Activated CD4-positive, alpha-beta memory T cell treated with anti-CD3 and anti-CD28 coated beads for 36 hours (primary cell): ENCODE results near the gene TNFAIP8L3. TPM values are rescaled to one million over a fixed set of nuclear protein-coding genes. Genes with fewer than 3 reads are reported as not detected.

Source experiments
- CTCF ChIA-PET: fragments of 350-600 bp; sonication (Branson Sonifier 250); formaldehyde crosslinking; loops from one replicate; lab custom pipeline; 2021; ENCODE audit warnings: antibody characterized with exemption, inconsistent platforms; lab: Charles Lee
- POLR2A ChIA-PET: fragments of 350-600 bp; sonication (Branson Sonifier 250); formaldehyde crosslinking; loops from one replicate; lab custom pipeline; 2021; ENCODE audit warnings: antibody characterized with exemption; lab: Charles Lee
- DNase-seq: peaks from one replicate; pipeline ENCODE4 v3.0.0-alpha.2; 2020
- H3K27ac Mint-ChIP-seq: one replicate; pipeline ENCODE4 v1.8.0; 2021; ENCODE audit warnings: mixed read lengths
- H3K27me3 Mint-ChIP-seq: one replicate; pipeline ENCODE4 v1.8.0; 2021; ENCODE audit warnings: mixed read lengths
- H3K36me3 Mint-ChIP-seq: one replicate; pipeline ENCODE4 v1.8.0; 2021; ENCODE audit warnings: mixed read lengths
- H3K4me1 Mint-ChIP-seq: one replicate; pipeline ENCODE4 v1.8.0; 2021; ENCODE audit warnings: low read depth, mixed read lengths
- H3K4me3 Mint-ChIP-seq: one replicate; pipeline ENCODE4 v1.8.0; 2021; ENCODE audit warnings: mild to moderate bottlenecking, mixed read lengths
- H3K9me3 Mint-ChIP-seq: one replicate; pipeline ENCODE4 v1.8.0; 2021; ENCODE audit warnings: mixed read lengths
- intact Hi-C: fragments of 100-400 bp; cut with micrococcal nuclease; formaldehyde crosslinking; loops from one replicate; pipeline ENCODE4 v1.15.1; 2023
- total RNA-seq, 2 experiments: library from RNA; stranded (reverse); gene quantifications; one replicate each; pipeline ENCODE4 v1.2.3, GENCODE V29; 2021

The TNFAIP8L3 gene
- total RNA-seq, 2 experiments from 2014 or later, result 0.19 TPM; not detected in 1

- no peak overlapping the region for H3K4me3 Mint-ChIP-seq
- H3K9me3 Mint-ChIP-seq, result no peaks in the 10 kb centered on the region
- DNase-seq, result no peak
- intact Hi-C loops, result no loop called here
- no peaks in the 10 kb centered on the region for H3K36me3 Mint-ChIP-seq
- H3K4me1 Mint-ChIP-seq, result no peaks in the 10 kb centered on the region
- ChIA-PET CTCF (no interaction called here), POLR2A (no interaction called here)
- H3K27ac Mint-ChIP-seq, result no peak overlapping the region
- no peaks in the 10 kb centered on the region for H3K27me3 Mint-ChIP-seq
Measured at GRCh38 chr15:51111061-51111460, 16.4 kb upstream of the TNFAIP8L3 start.

- CTCF ChIA-PET, result no interaction called here
- POLR2A ChIA-PET, result no interaction called here
Measured at GRCh38 chr15:51110171-51110570, 15.5 kb upstream of the TNFAIP8L3 start.

GRCh38 chr15:51108933-51109550 lies 14.3 kb upstream of the TNFAIP8L3 start:
- intact Hi-C loops, result no loop called here
- Mint-ChIP-seq H3K4me1 (no peaks in the 10 kb centered on the region), H3K27ac (no peak overlapping the region), H3K36me3 (no peaks in the 10 kb centered on the region), H3K9me3 (no peaks in the 10 kb centered on the region), H3K27me3 (peaks cover 8% of the 10 kb centered on the region), H3K4me3 (no peak overlapping the region)
- ChIA-PET POLR2A (no interaction called here), CTCF (no interaction called here)
- DNase-seq, result no peak

More at GRCh38 chr15:51110171-51110570, 15.5 kb upstream of the TNFAIP8L3 start:
- H3K9me3 Mint-ChIP-seq, result no peaks in the 10 kb centered on the region
- H3K27ac Mint-ChIP-seq, result no peak overlapping the region
- intact Hi-C loops, result no loop called here
- peaks cover 5% of the 10 kb centered on the region for H3K27me3 Mint-ChIP-seq
- no peak for DNase-seq
- H3K4me1 Mint-ChIP-seq, result no peaks in the 10 kb centered on the region
- H3K36me3 Mint-ChIP-seq, result no peaks in the 10 kb centered on the region
- H3K4me3 Mint-ChIP-seq, result no peak overlapping the region

- ChIA-PET POLR2A (no interaction called here), CTCF (no interaction called here)
- peaks cover 10% of the 10 kb centered on the region for H3K27me3 Mint-ChIP-seq
Measured at GRCh38 chr15:51107612-51108011, 12.9 kb upstream of the TNFAIP8L3 start.

GRCh38 chr15:51106481-51106880 lies 11.8 kb upstream of the TNFAIP8L3 start:
- ChIA-PET POLR2A (no interaction called here), CTCF (no interaction called here)
- Mint-ChIP-seq H3K9me3 (no peaks in the 10 kb centered on the region), H3K4me1 (no peaks in the 10 kb centered on the region), H3K36me3 (no peaks in the 10 kb centered on the region), H3K4me3 (no peak overlapping the region), H3K27ac (no peak overlapping the region), H3K27me3 (peaks cover 10% of the 10 kb centered on the region)
- intact Hi-C loops, result no loop called here
- DNase-seq, result no peak

More at GRCh38 chr15:51107612-51108011, 12.9 kb upstream of the TNFAIP8L3 start:
- intact Hi-C loops, result no loop called here
- H3K27ac Mint-ChIP-seq, result no peak overlapping the region
- H3K36me3 Mint-ChIP-seq, result no peaks in the 10 kb centered on the region
- H3K4me1 Mint-ChIP-seq, result no peaks in the 10 kb centered on the region
- no peak overlapping the region for H3K4me3 Mint-ChIP-seq
- H3K9me3 Mint-ChIP-seq, result no peaks in the 10 kb centered on the region
- DNase-seq, result no peak

- no peaks in the 10 kb centered on the region for H3K4me1 Mint-ChIP-seq
- H3K36me3 Mint-ChIP-seq, result no peaks in the 10 kb centered on the region
- H3K27ac Mint-ChIP-seq, result no peak overlapping the region
- POLR2A ChIA-PET, result no interaction called here
- CTCF ChIA-PET, result no interaction called here
- H3K9me3 Mint-ChIP-seq, result no peaks in the 10 kb centered on the region
- no peak overlapping the region for H3K4me3 Mint-ChIP-seq
- intact Hi-C loops, result no loop called here
- no peak for DNase-seq
- H3K27me3 Mint-ChIP-seq, result peaks cover 10% of the 10 kb centered on the region
Measured at GRCh38 chr15:51105430-51106016, 10.8 kb upstream of the TNFAIP8L3 start.

- H3K27ac Mint-ChIP-seq, result no peak overlapping the region
- no peak overlapping the region for H3K4me3 Mint-ChIP-seq
- peaks cover 11% of the 10 kb centered on the region for H3K27me3 Mint-ChIP-seq
- ChIA-PET CTCF (no interaction called here), POLR2A (no interaction called here)
- DNase-seq, result no peak
- H3K36me3 Mint-ChIP-seq, result no peaks in the 10 kb centered on the region
- no peaks in the 10 kb centered on the region for H3K9me3 Mint-ChIP-seq
- intact Hi-C loops, result no loop called here
- no peaks in the 10 kb centered on the region for H3K4me1 Mint-ChIP-seq
Measured at GRCh38 chr15:51104512-51104911, 9.8 kb upstream of the TNFAIP8L3 start.

GRCh38 chr15:51103330-51103729 lies 8.6 kb upstream of the TNFAIP8L3 start:
- Mint-ChIP-seq H3K36me3 (no peaks in the 10 kb centered on the region), H3K4me3 (no peak overlapping the region), H3K27ac (no peak overlapping the region), H3K4me1 (no peaks in the 10 kb centered on the region), H3K27me3 (peaks cover 16% of the 10 kb centered on the region), H3K9me3 (no peaks in the 10 kb centered on the region)
- intact Hi-C loops, result no loop called here
- POLR2A ChIA-PET, result no interaction called here
- DNase-seq, result no peak
- CTCF ChIA-PET, result no interaction called here

GRCh38 chr15:51100785-51101489 lies 6.2 kb upstream of the TNFAIP8L3 start:
- CTCF ChIA-PET, result no interaction called here
- POLR2A ChIA-PET, result no interaction called here
- Mint-ChIP-seq H3K9me3 (no peaks in the 10 kb centered on the region), H3K4me3 (no peak overlapping the region), H3K4me1 (peaks cover 2% of the 10 kb centered on the region), H3K36me3 (no peaks in the 10 kb centered on the region), H3K27me3 (peaks cover 27% of the 10 kb centered on the region), H3K27ac (no peak overlapping the region)
- intact Hi-C loops, result no loop called here
- DNase-seq, result no peak

GRCh38 chr15:51099185-51099584 lies 4.5 kb upstream of the TNFAIP8L3 start:
- H3K9me3 Mint-ChIP-seq, result no peaks in the 10 kb centered on the region
- POLR2A ChIA-PET, result no interaction called here
- CTCF ChIA-PET, result no interaction called here
- DNase-seq, result no peak
- H3K27me3 Mint-ChIP-seq, result peaks cover 33% of the 10 kb centered on the region
- no peak overlapping the region for H3K4me3 Mint-ChIP-seq
- H3K4me1 Mint-ChIP-seq, result peaks cover 2% of the 10 kb centered on the region
- no peaks in the 10 kb centered on the region for H3K36me3 Mint-ChIP-seq
- H3K27ac Mint-ChIP-seq, result no peak overlapping the region
- intact Hi-C loops, result no loop called here

- intact Hi-C loops, result no loop called here
- peaks cover 8% of the 10 kb centered on the region for H3K4me1 Mint-ChIP-seq
- CTCF ChIA-PET, result no interaction called here
- H3K27me3 Mint-ChIP-seq, result peaks cover 37% of the 10 kb centered on the region
- POLR2A ChIA-PET, result no interaction called here
- no peak for DNase-seq
- H3K36me3 Mint-ChIP-seq, result no peaks in the 10 kb centered on the region
- H3K4me3 Mint-ChIP-seq, result no peak overlapping the region
- H3K27ac Mint-ChIP-seq, result no peak overlapping the region
- H3K9me3 Mint-ChIP-seq, result no peaks in the 10 kb centered on the region
Measured at GRCh38 chr15:51098331-51098619, 3.6 kb upstream of the TNFAIP8L3 start.

- ChIA-PET CTCF (no interaction called here), POLR2A (no interaction called here)
- Mint-ChIP-seq H3K27me3 (peaks cover 42% of the 10 kb centered on the region), H3K4me3 (no peak overlapping the region), H3K9me3 (no peaks in the 10 kb centered on the region), H3K27ac (no peak overlapping the region), H3K36me3 (no peaks in the 10 kb centered on the region), H3K4me1 (peaks cover 8% of the 10 kb centered on the region)
- intact Hi-C loops, result no loop called here
- DNase-seq, result no peak
Measured at GRCh38 chr15:51097553-51098330, 3.0 kb upstream of the TNFAIP8L3 start.
